ENCODE data around the gene METTL25B.

METTL25B gene

DNA sequence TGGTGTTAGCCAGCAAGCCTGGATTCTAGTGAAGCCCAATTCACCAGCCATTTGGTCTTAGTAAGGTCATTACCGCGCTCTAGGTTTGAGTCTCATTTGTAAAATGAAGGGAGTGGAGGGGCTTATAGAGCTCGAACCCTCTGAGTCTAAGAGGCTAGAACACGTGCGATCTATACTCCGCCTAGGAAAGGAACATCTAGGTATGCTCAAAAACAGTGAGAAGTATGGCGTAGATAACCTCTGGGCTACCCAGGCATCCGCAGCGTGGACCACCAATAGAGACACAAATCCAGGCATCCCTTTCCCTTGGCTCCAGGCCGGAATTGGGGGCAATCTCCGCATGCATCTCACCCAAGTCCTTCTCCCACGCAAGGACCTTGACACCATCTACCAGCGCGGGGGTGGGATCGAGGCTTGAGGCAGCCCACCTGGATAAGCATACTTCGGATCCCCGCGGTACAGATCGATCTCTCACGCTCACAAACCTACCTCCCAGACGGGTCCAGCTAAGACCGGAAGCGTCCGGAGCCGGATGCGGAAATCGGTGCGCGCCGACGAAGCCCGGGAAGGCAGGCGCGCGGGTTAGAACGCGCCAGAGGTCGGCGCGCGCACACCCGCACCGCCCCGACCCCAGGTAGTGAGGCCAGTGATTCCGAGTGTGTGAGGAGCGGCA is at the start of gene METTL25B:
Gene METTL25B, plus strand, starts transcription at position 544 of the 673 bp plus-strand sequence. CDS start 636 bp downstream, outside the sequence.
- DNase-seq (ENCODE audit: low read depth), result peak; percentile 47

DNA sequence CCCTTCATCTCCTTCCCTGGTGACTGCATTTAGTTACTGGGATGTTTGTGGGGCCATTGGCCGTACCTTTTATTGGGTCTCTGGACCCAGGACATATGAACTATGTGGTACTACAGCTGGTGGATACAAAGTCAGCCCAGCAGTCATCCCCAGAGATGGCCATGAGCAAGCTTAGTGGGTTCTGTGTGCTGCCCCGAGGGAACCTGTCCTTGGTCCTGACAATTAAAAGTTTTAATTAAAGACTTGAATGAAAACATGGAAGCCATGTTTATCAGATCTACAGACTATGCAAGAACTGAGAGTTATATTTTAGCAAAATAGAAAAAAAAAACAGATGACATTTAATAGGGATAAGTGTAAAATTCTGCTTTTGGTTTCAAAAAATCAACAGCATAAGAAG is 48.2 kb upstream of the METTL25B start:
- no peak for DNase-seq (ENCODE audit: low read depth)

DNA sequence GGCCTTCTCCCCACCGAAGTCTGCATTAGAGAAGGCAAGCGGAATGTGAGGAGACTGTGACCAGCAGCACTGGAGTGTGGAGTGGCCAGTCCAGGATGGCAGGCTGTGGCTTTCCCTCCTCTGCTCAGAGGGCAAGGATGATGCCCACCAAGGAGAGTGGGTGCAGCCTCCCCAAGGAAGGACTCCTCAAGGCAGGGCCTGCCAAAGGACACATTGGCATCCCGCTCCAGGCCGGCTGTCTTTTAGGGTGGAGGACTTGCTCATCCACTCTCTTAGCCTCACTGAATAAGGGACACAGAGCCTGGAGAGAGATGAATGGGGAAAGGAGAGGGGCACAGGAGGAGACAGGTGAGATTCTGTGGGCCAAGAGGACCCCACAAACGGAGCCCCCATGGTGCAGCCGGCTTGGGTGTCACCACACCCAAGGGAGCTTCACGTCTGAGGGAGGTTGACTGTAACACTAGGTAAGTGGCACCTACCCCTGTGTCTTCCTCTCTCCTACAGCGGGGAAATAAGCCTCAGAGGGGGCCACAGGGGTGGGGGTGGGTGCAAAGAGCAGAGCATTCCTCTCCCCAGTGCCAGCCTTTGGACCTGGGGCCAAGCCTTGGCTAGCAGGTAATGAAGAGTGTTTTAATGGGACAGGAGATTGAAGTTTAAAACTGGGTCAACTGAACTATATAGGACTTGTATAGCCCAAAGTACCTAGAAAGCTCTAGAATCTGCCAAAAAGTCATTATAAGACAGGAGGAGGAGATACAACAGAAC is 46.9 kb upstream of the METTL25B start:
- no peak for DNase-seq (ENCODE audit: low read depth)

DNA sequence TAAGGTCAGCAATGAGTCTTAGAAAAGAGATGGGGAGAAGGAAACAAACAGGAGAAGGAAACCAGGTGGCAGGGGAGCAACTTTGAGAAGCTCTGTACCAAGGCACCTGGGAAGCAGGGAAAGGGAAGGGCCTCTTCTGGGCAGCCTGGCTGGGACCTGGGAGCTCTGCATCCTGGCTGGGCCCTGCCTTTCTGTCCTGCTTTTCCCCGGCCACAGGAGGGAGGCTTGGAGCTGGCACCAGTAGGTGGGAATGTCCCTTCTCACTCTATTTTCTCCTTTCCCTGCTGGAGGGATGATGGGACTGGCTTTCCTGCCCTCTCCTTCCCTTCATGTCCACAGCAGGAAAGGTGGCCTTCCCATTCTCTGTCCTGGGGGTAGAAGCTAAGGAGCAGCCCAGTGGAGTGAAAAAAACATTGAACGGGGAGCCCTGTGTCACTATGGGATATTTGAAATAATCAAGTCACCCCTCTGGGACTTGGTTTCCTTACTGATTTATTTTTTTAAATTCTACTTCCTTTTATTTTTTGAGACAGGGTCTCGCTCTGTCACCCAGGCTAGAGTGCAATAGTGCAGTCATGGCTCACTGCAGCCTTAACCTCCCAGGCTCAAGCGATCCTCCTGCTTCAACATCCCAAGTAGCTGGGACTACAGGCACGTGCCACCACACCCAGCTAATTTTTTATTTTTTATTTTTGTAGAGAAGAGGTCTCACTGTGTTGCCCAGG is 45.9 kb upstream of the METTL25B start:
- no peak for DNase-seq (ENCODE audit: low read depth)

DNA sequence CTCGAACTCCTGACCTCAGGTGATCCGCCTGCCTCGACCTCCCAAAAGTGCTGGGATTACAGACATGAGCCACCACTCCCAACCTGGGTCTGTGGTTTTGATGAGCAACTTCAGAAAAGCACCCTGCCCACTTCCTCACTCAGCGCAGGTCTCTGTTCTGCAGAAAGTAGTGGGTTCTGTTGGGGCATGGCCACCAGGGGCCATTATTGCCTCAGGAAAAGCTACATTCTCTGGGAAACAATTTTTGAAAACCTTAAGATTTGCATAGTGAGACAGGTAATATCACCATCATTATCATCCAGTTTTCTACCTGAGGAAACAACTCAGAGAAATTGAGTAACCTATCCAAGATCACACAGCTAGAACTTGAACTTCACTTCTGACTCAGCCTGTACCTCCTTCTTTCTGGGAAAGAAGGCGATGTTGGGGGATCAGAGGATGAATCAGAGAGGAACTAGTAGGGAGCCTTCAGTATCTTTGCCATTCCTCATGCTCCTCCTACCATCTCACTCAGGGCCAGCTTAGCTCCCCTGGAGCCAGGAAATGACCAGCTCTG is 44.0 kb upstream of the METTL25B start:
- DNase-seq (ENCODE audit: low read depth), result no peak

DNA sequence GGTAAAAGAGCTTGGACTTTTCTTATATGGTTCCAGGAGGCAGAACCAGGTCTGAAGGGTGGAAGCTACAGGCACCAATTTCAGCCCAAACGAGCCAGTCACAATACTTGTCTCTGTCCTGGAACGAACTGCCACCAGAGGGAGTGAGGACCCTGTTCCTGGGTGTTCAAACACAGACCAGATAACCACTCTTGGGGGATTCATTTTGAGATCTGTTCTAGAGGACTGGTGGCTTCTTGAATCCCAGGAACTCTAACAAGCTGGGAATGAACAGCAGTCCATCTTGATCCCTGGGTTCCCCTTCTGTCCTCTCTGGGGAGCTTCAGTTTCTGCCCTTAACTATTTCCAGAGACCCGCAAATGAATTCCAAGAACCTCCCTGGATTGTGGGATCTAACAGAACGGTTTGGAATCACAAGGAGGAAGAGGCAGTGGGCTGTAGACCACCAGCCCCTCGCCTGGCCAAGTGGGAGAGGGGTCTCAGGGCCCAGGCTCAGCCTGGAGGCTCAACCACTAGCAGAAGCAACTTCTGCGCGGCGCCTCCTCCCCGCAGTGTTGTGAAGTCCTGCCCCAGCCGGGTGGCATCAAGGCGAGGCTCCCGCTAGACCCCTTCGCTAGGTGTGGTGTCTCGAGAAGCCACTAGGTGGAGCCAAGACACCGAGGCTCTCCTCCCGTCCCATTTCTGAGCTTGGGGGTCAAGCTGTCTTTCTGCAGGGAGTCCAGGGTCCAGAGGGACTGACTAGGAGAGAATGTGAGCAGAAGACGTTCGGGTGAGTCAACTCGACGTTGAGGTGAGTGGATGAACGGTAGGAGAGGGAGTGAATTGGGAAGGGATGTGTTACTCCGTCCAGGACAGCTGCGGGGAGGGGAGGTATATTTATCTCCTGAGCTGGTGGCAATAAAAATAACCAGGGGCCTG is 39.0 kb upstream of the METTL25B start:
- DNase-seq (ENCODE audit: low read depth), result peak; percentile 62

DNA sequence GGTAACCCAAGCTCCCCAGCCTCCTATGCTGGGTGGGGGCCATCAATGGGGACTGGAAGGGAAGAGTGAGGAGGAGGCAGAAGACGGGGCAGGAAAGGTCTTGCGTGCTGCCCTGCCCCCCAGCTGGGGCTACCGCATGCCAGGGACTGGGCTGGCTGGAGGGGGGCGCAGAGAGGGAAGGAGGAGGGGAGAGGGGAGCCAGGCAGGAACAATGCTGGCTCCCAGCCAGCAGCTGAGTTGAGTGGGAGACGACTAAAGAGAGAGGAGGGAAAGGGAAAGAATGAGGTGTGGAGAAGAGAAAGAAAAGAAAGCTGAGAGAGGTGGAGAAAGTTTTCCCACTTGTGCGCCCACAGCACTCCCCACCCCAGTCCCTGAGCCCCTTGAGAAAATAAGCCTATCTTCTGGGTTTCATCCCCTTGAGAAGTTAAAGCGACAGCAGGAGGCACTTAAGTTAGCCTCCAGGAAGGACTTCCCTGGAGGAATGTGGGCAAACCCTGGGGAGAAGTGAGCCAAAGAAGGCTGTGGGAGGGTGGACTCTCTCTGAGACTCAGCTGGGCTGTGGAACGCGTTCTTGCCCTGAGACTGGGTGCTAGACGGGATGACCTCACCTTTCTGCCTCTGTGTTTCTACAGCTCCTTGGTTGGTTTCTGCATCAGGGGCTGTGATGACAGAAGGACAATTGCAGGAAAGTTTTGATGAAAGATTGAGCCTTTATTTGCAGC is 38.2 kb upstream of the METTL25B start:
- DNase-seq (ENCODE audit: low read depth), result no peak

DNA sequence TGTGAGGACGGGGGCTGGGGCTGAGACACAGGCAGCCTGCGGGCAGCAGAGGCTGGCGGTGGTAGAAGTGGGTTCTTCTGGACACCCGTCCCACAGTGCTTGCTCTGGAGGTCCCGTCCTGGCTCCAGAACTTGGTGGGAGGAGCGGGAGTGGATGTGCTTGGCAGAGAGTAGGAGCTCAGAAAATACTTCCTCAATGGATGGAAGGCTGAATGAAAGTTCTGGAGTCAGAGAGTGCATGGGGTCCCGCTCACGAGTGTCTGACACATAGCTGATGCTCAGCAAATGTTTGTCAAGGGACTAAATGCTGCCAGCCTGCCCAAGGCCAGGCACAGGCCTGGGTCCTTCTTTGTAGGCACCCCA is 37.6 kb upstream of the METTL25B start:
- DNase-seq (ENCODE audit: low read depth), result no peak

DNA sequence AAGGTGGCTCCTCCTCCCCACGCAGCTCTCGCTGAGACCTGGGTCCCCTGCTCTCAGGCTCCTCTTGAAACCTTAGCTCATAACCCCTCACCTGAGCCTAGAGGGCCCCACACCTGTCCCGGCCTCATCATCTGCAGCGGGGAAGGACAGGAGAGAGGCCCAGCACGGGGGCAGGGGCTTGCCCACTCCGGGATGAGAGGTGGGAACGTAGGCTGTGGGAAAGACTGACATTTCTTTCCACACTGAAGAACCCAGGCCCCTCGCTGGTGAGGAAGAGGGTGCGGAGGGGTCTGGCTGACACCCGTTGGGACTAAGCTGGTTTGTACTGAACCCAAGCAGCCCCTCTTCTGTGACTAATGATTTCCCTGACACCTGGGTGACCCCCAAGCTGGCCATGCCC is 37.1 kb upstream of the METTL25B start:
- no peak for DNase-seq (ENCODE audit: low read depth)

DNA sequence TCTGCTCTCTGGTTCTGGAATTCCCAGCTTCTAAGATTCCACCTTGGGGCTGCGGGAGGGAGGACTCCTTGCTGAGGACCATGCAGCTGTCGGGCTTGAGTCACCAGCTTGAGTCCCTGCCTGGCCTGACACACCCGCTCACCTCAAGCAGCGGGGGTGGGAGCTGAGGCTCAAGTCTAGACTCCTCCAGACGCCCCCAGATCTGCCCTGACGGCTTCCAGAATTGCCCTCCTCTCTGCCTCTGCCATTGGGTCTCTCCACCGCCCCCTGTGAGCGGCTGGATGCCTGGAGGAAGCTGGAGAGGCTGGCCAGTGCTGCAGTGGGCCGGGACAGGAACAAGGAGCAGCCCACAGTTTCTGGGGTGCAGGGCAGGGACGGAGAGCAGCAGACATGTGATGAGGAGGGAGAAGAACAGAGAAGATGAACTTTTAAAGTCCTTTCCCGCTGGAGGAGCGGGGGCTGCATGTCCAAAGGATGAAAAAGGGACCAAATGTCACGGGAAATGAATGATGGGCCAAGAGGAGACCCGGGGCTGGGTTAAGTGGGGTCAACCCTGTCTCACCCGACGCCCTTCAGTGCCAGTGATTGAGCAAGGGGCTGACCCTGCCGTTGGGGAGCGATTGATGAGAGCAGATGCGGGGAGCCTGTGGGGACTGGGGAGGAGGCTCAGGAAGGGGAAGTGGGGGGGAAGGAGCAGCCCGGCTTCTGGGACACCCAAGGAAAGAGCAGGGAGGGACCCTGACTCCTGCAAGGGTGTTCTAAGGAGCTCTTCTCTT is 36.4 kb upstream of the METTL25B start:
- no peak for DNase-seq (ENCODE audit: low read depth)

DNA sequence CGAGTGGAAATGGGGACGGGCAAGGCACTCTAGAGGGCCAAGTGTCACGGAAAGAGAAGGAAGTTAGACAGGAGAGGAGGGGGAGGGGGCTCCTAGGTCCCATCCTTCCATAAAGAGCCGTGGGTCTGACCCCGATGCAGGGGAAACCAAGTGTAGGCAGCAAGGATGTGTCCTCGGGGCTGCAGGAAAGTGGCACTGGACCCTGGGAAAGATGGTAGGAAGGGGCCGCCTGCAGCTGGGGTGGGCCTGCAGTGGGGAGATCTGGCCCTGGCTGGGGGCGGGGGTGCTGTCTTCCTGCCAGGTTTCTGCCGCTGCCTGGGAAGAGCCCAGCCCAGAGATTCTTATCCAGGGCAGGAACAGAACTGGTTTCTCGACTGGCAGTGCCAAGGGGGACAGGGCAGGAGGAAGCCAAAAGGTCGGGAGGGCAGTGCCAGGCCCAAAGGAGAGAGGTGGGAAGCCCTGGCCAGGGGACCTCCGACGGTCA is 35.8 kb upstream of the METTL25B start:
- DNase-seq (ENCODE audit: low read depth), result no peak

DNA sequence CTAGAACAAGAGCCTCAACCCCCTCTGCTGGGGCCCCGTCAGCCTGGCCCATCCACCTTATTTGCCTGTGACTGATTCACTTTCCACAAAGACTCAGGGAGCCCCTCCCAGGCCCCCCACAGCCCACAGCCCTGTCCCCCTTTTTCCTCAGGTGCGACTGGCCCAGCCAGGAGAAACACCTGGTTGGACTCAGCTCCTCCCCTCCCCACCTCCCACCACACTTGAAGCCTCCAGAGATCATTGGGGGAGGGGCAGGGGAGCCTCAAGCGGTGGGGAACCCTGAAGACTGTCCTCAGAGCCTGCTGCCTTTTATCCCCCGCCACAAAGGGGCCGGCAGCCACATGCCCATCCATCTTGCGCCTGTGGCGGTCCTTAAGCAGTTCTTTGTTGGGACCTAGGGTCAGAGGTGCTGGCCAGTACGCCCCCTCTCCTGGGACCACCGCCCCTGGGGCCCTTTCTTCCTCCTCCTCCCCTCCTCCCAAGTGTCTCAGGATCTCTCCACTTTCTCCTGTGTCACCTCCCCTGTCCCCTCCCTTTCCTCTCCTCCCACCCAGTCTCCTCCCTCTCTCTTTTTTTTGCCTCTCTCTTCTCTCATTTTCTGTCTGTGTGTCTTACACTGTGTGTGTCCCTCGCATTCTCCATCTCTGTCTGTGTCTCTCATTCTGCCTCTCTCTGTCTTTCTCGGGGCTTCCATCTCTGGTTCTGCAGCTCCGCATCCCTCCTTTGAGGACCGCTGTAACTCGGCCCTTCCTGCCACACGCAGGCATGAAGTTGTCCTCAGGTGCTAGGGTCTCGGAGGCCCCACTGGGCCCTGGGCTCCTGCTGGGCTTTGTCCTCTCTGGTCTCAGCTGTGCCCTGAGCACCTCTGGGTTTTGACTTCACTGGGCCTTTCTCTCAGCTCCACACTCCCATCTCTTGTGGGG is 35.1 kb upstream of the METTL25B start:
- no peak for DNase-seq (ENCODE audit: low read depth)

DNA sequence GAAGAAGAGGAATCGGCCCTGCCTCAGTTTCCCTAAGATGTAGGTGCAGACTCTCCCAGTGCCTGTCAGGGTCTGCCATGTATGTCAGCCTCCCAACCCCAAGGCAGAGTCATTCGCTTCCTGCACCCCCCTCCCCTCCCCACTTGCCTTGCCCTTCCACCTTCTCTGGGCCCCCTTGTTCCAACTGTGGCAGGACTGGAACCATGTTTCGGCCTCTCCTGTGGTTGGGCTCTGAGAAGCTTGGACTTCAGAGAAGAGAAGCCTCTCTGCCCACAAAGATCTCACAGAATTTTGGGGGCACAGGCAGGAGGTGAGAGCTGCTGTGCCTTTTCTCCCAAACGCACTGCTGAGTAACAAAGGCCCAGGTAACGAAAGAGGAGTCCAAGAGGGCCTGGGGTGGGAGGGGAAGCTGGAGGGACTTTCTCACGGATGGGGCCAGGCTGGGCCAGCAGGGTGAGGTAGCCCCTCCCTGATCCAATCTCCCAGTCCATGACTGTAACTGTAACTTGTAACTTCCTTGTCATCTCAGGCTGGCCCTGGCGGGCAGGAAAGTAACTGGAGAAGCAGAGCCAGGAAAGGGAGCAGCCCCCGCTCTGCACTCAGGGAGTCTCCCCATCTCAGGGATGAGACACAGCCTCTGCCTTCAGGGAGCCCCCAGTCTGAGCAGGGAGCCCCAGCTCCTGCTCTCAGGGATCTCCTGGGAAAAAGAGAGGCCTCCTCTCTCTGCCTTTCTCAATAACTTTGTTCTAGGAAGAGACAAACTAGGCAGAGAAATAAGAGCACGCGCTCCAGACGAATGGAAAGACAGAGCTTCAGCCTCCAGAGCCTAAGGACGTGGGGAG is 34.2 kb upstream of the METTL25B start:
- DNase-seq (ENCODE audit: low read depth), result no peak

DNA sequence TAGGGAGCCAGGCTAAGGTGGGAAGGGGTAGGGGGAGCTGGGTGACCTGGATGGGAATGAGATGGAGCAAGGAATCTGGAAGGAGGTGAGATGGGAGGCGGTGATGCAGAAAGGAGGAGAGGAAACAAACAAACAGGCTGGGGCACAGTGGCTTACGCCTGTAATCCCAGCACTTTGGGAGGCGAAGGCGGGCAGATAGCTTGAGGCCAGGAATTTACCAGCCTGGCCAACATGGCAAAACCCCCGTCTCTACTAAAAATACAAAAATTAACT is 33.6 kb upstream of the METTL25B start:
- no peak for DNase-seq (ENCODE audit: low read depth)

DNA sequence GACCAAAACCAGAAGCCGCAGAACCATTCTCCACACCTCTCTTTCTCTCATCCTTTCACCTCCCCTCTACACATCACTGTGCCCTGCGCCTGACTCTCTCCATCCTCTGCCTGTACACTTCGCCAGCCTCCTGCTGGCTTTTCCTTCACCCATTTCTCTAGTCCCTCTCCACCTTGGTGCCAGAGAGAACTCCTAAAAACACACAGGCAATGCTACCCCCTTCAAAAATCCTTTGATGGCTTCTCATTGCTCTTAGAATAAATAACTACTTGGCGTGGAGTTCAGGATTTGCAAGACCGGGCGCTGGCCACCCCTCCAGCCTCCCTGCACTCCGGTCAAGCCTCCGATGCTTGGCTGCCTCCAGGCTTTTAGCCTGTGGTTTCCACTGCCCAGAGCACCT is 31.5 kb upstream of the METTL25B start:
- no peak for DNase-seq (ENCODE audit: low read depth)

DNA sequence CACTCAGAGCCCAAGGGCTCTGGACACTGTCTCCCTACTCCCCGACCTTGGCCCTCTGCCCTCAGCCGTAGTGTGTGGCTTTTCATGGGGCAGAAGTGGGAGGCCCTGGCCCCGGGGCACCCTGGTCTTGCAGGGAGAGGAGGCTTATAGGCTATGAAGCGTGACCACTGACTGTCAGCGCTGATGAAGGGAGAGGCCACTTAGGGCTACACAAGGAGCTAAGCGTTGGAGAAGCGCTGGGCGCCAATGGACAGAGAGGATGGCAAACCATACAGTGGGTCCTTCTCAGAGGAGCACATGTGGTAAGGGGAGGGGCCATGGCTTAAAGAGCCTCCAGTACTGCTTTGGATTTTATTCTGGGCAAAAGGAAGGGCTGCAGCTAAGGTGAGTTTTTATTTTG is 30.8 kb upstream of the METTL25B start:
- no peak for DNase-seq (ENCODE audit: low read depth)

DNA sequence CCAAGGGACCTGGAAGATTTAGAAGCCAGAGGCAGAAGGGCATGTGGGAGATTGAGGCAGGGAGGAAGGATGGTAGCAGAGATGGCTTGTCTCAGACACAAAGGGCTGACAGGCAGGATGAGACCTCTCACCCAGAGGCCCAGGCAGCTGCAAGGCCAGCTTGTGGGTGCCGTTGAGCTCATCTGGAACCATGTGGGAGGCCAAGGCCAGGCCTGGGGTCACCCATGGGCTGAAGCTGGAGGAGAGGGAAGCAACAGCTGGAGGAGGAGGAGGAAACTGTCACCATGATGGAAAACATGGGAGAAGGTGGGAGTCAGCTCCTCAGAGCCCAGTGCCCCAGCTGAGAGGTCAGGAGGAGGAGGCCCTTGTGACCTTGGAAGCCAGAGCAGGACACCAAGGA is 29.3 kb upstream of the METTL25B start:
- no peak for DNase-seq (ENCODE audit: low read depth)

Data from activated gamma-delta T cell treated with anti-CD3 and anti-CD28 coated beads, Interleukin-2, amount 50 U/mL, for 16 hours (primary cell).